ENCODE results near the gene LNP1.

GRCh38 chr3:100496711-100497261 lies 95.4 kb downstream of the LNP1 start:
- no peak for TF ChIP-seq CTCF (IDR thresholded peaks at IDR 0.05; ENCODE audit: low read depth, low read length, missing input control)
- TF ChIP-seq, protein P1, sequence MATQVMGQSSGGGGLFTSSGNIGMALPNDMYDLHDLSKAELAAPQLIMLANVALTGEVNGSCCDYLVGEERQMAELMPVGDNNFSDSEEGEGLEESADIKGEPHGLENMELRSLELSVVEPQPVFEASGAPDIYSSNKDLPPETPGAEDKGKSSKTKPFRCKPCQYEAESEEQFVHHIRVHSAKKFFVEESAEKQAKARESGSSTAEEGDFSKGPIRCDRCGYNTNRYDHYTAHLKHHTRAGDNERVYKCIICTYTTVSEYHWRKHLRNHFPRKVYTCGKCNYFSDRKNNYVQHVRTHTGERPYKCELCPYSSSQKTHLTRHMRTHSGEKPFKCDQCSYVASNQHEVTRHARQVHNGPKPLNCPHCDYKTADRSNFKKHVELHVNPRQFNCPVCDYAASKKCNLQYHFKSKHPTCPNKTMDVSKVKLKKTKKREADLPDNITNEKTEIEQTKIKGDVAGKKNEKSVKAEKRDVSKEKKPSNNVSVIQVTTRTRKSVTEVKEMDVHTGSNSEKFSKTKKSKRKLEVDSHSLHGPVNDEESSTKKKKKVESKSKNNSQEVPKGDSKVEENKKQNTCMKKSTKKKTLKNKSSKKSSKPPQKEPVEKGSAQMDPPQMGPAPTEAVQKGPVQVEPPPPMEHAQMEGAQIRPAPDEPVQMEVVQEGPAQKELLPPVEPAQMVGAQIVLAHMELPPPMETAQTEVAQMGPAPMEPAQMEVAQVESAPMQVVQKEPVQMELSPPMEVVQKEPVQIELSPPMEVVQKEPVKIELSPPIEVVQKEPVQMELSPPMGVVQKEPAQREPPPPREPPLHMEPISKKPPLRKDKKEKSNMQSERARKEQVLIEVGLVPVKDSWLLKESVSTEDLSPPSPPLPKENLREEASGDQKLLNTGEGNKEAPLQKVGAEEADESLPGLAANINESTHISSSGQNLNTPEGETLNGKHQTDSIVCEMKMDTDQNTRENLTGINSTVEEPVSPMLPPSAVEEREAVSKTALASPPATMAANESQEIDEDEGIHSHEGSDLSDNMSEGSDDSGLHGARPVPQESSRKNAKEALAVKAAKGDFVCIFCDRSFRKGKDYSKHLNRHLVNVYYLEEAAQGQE (IDR thresholded peaks at IDR 0.05), result no peak
- TF ChIP-seq ZBTB33 (IDR thresholded peaks at IDR 0.05), result no peak
- TF ChIP-seq TAF1 (conservative IDR thresholded peaks at IDR 0.05), result no peak
- TF ChIP-seq RAD21 (IDR thresholded peaks at IDR 0.05), result no peak
- TF ChIP-seq FOXA1 (IDR thresholded peaks at IDR 0.05), result no peak
- TF ChIP-seq HNF4A (conservative IDR thresholded peaks at IDR 0.05), result no peak
- no peak for TF ChIP-seq EGR1 (IDR thresholded peaks at IDR 0.05; ENCODE audit: low read depth in 2 of 2)
- no peak for TF ChIP-seq MAX (IDR thresholded peaks at IDR 0.05)
- no peak for TF ChIP-seq HNF4G (IDR thresholded peaks at IDR 0.05)
- TF ChIP-seq YY1 (IDR thresholded peaks at IDR 0.05), result no peak
- TF ChIP-seq, protein P2, sequence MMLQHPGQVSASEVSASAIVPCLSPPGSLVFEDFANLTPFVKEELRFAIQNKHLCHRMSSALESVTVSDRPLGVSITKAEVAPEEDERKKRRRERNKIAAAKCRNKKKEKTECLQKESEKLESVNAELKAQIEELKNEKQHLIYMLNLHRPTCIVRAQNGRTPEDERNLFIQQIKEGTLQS (IDR thresholded peaks at IDR 0.05), result no peak
- TF ChIP-seq JUND (IDR thresholded peaks at IDR 0.05), result no peak
- no peak for TF ChIP-seq GABPA (IDR thresholded peaks at IDR 0.05 in 1 of 2, conservative IDR thresholded peaks at IDR 0.05 in 1 of 2)
